Vagina (tissue), 2 donors: ENCODE measurements around the gene ZNF398.

ENCODE experiments used
- CTCF ChIP-seq, 3 experiments: fragments of 450-650 bp in 2 of 3; fragments of 200-600 bp in 1 of 3; sonication (generic) in 1 of 3; IDR thresholded peaks; one replicate each; pipeline ENCODE4 v1.5.1; 2017 to 2019; ENCODE audit warnings: antibody characterized with exemption in 3 of 3, mild to moderate bottlenecking in 2 of 3, moderate library complexity in 2 of 3
- POLR2A ChIP-seq, 2 donors: fragments of 450-650 bp; IDR thresholded peaks; one replicate each; pipeline ENCODE4 v1.6.1; 2017; ENCODE audit warnings: antibody characterized with exemption in 2 of 2, mild to moderate bottlenecking in 2 of 2, moderate library complexity in 2 of 2

- no peak for TF ChIP-seq CTCF (IDR thresholded peaks at IDR 0.05)
- no peak for TF ChIP-seq POLR2A (IDR thresholded peaks at IDR 0.05)
These were observed 18.9 kb downstream of the ZNF398 start for GRCh38 chr7:149166142-149166541.
